ENCODE results near the gene DOCK9.

DNA sequence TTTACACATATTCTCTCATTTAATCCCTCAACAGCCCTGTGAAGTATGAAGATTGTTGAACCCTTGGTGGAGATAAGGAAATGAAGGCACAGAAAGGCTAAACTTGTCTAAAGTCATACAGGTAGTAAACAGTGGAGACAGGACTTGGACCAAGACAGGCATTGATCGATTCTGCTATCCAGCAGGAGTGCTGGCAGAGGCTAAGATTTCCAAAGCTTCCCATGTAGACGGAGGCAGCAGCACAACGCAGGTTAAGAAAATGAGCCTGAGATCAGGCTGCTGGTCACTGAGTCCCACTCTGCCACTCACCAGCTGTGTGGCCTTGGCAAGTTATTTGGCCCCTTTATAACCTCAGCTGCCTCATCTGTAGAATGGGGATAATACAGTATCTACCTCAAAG lies 140.0 kb downstream of the DOCK9 start:
- TF ChIP-seq POLR2AphosphoS5 (IDR thresholded peaks at IDR 0.05; ENCODE audit: low read depth, low read length) (no peak), CTCF (IDR thresholded peaks at IDR 0.05) (no peak), SIN3A (IDR thresholded peaks at IDR 0.05; ENCODE audit: borderline replicate concordance, insufficient read depth, low read depth, low read length) (no peak), TCF7L2 (IDR thresholded peaks at IDR 0.05; ENCODE audit: low read depth, low read length) (no peak)
- TF ChIP-seq, protein P1, sequence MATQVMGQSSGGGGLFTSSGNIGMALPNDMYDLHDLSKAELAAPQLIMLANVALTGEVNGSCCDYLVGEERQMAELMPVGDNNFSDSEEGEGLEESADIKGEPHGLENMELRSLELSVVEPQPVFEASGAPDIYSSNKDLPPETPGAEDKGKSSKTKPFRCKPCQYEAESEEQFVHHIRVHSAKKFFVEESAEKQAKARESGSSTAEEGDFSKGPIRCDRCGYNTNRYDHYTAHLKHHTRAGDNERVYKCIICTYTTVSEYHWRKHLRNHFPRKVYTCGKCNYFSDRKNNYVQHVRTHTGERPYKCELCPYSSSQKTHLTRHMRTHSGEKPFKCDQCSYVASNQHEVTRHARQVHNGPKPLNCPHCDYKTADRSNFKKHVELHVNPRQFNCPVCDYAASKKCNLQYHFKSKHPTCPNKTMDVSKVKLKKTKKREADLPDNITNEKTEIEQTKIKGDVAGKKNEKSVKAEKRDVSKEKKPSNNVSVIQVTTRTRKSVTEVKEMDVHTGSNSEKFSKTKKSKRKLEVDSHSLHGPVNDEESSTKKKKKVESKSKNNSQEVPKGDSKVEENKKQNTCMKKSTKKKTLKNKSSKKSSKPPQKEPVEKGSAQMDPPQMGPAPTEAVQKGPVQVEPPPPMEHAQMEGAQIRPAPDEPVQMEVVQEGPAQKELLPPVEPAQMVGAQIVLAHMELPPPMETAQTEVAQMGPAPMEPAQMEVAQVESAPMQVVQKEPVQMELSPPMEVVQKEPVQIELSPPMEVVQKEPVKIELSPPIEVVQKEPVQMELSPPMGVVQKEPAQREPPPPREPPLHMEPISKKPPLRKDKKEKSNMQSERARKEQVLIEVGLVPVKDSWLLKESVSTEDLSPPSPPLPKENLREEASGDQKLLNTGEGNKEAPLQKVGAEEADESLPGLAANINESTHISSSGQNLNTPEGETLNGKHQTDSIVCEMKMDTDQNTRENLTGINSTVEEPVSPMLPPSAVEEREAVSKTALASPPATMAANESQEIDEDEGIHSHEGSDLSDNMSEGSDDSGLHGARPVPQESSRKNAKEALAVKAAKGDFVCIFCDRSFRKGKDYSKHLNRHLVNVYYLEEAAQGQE (IDR thresholded peaks at IDR 0.05; ENCODE audit: insufficient read depth in 1 of 2, low read depth in 2 of 2, low read length in 1 of 2), result no peak

All from Panc1 (cell line).